Mucosa of stomach (tissue), 1 donor: ENCODE measurements around the gene CKS1B.

Source experiments
- H3K27me3 ChIP-seq: one replicate; pipeline ENCODE4 v1.7.0; 2013; ENCODE audit warnings: mild to moderate bottlenecking, low read length; ENCODE audit not compliant: control insufficient read depth, insufficient read depth
- H3K36me3 ChIP-seq: one replicate; pipeline ENCODE4 v1.7.0; 2013; ENCODE audit warnings: low read length; ENCODE audit not compliant: control insufficient read depth, insufficient read depth
- H3K4me1 ChIP-seq: one replicate; pipeline ENCODE4 v1.7.0; 2013; ENCODE audit warnings: mild to moderate bottlenecking, low read length; ENCODE audit not compliant: control insufficient read depth, insufficient read depth
- H3K4me3 ChIP-seq: one replicate; pipeline ENCODE4 v1.7.0; 2013; ENCODE audit warnings: low read length
- H3K9ac ChIP-seq: one replicate; pipeline ENCODE4 v1.7.0; 2013; ENCODE audit warnings: mild to moderate bottlenecking, low read length, moderate library complexity
- H3K9me3 ChIP-seq: one replicate; pipeline ENCODE4 v1.7.0; 2013; ENCODE audit warnings: mild to moderate bottlenecking, low read length, moderate library complexity; ENCODE audit not compliant: control insufficient read depth
- donor health status: Pancreatic carcinoma.

The CKS1B gene

GRCh38 chr1:154996966-154997701 lies 22.7 kb downstream of the CKS1B start:
- H3K4me1 ChIP-seq: peaks cover 36% of the 10 kb centered on the region
- H3K36me3 ChIP-seq: no peaks in the 10 kb centered on the region
- no peaks in the 10 kb centered on the region for H3K9me3 ChIP-seq
- H3K4me3 ChIP-seq: no peak overlapping the region
- H3K9ac ChIP-seq: no peak overlapping the region
- no peaks in the 10 kb centered on the region for H3K27me3 ChIP-seq

- Histone ChIP-seq H3K36me3 (no peaks in the 10 kb centered on the region), H3K9me3 (no peaks in the 10 kb centered on the region), H3K4me1 (peaks cover 36% of the 10 kb centered on the region), H3K9ac (no peak overlapping the region), H3K4me3 (no peak overlapping the region), H3K27me3 (no peaks in the 10 kb centered on the region)
Observed at GRCh38 chr1:154998201-154998780, 23.8 kb downstream of the CKS1B start.

DNA sequence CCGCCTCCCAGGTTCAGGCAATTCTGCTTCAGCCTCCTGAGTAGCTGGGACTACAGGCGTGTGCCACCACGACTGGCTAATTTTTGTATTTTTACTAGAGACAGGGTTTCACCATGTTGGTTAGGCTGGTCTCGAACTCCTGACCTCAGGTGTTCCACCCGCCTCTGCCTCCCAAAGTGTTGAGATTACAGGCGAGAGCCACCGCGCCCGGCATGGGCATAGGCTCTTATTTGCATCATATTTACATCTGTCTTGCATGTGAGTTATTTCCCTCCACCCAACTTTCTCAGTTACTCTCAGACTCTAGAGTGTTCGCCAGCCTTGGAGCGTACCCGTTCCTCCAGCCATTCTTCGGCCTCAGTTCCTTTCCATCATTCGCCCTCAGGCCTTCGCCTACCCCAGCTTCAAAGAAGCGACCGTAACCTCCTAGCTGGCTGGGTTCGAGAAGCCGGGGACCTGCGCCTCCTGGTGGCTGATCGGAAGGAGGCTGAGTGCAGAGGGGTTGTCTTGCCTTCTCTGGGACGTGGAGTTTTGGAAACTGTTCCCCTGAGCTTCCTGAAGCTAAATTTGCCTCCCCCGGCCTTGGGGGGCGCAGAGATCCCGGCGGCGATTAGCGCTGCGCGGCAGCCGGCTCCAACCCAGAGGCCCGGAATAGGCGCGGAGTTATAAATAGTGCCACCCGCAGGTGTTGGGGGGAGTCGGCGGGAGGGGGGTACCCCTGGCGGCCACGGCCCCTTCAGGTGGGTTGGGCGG lies 24.5 kb downstream of the CKS1B start:
- Histone ChIP-seq H3K4me1 (peaks cover 30% of the 10 kb centered on the region), H3K9me3 (no peaks in the 10 kb centered on the region), H3K36me3 (no peaks in the 10 kb centered on the region), H3K9ac (peak overlapping the region; percentile 38), H3K4me3 (no peak overlapping the region), H3K27me3 (no peaks in the 10 kb centered on the region)

- Histone ChIP-seq H3K4me3 (peak overlapping the region; percentile 63), H3K27me3 (no peaks in the 10 kb centered on the region), H3K36me3 (no peaks in the 10 kb centered on the region), H3K4me1 (peaks cover 25% of the 10 kb centered on the region), H3K9me3 (no peaks in the 10 kb centered on the region), H3K9ac (peak overlapping the region; percentile 82)
Observed at GRCh38 chr1:154999571-155000410, 25.3 kb downstream of the CKS1B start.

GRCh38 chr1:155000411-155000725 lies 25.9 kb downstream of the CKS1B start:
- Histone ChIP-seq H3K9me3 (no peaks in the 10 kb centered on the region), H3K36me3 (no peaks in the 10 kb centered on the region), H3K9ac (peak overlapping the region; percentile 91), H3K4me1 (peaks cover 29% of the 10 kb centered on the region), H3K4me3 (peak overlapping the region; percentile 94), H3K27me3 (no peaks in the 10 kb centered on the region)

DNA sequence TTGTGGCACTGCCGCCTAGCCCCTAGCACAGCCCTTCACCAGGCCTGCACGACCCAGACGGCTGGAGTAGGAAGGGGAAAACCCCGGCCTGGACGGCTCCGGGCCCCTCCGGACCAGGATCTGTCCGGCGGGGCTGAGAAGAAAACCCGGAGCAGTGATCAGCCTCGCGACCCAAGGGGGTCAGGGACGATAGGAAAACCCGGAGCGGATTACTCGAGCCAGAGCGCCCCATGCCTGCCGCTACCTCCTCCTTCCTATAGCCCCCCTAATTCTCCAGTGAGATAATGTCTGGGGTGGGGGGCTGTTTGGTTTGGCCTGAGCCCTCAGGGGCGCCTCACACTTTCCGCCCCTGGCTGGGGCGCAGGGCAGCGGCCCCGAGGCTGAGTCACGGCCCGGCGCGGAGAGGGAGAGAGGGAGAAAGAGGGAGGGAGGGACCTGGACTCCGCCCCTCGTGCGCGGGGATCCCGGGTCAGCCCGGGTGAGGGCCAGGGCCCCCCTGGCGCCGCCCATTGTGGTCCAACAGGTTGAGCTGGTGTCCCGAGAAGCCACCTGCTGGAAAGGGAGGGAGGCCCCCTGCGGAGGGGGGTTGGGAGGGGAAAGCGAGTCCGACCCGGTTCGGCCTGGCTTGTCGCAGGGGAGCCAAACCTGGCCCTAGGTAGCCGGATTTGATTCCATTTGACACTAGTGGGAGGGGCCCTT lies 26.4 kb downstream of the CKS1B start:
- Histone ChIP-seq H3K9ac (peak overlapping the region; percentile 91), H3K36me3 (no peaks in the 10 kb centered on the region), H3K4me1 (peaks cover 34% of the 10 kb centered on the region), H3K4me3 (peak overlapping the region; percentile 94), H3K27me3 (no peaks in the 10 kb centered on the region), H3K9me3 (no peaks in the 10 kb centered on the region)

DNA sequence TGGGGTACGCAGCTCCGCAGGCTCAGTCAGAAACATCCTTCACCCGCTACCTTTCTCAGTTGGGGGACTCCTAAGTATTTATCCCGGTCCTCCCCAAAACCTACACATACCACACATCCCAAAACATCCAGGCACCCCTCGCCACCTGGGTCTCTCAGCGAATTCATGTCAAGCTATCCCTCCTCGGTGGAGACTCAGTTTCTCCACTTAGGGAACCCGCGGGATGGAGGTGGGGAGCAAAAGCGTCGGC lies 26.9 kb downstream of the CKS1B start:
- Histone ChIP-seq H3K4me1 (peaks cover 39% of the 10 kb centered on the region), H3K9ac (peak overlapping the region; percentile 91), H3K9me3 (no peaks in the 10 kb centered on the region), H3K36me3 (no peaks in the 10 kb centered on the region), H3K4me3 (peak overlapping the region; percentile 94), H3K27me3 (no peaks in the 10 kb centered on the region)

DNA sequence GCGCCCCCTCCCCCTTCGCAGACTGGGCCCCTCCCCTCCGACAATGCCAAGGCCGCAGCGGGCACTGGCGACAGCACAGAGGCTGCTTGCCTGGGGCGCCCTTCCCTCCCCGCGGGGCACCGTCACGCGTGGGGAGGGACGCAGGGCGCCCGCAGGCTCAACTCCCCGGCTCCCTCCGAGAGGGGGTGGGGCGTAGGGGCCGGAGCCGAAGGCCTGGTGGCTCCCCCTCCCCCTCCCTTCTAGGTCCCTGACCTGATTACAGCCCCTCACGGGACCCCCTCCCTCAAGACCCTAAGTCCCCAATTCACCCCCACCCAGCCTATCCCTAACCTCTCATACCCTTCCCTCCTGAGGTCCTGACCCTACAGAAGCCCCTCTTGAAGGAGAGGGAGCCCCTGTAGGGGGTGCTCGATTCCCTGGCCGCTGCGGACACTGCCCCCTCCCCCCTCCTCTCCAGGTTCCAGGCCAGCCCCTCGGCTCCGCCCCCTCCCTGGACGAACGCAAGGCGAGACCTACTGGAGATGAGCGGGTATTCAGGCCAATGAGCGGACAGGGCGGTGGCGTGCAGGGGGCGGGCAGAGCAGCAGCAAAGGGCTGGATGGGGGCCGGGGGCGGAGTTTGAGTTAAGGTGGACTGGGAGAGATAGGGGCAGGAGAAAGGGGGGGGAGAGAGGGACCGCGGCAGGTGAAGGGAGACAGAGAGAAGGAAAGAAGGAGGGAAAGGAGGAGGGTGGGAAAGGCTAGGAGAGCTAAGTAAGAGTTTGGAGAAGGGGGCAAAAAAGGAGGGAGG lies 27.4 kb downstream of the CKS1B start:
- Histone ChIP-seq H3K4me3 (peak overlapping the region; percentile 94), H3K36me3 (no peaks in the 10 kb centered on the region), H3K4me1 (peaks cover 44% of the 10 kb centered on the region), H3K27me3 (no peaks in the 10 kb centered on the region), H3K9ac (peak overlapping the region; percentile 91), H3K9me3 (no peaks in the 10 kb centered on the region)

DNA sequence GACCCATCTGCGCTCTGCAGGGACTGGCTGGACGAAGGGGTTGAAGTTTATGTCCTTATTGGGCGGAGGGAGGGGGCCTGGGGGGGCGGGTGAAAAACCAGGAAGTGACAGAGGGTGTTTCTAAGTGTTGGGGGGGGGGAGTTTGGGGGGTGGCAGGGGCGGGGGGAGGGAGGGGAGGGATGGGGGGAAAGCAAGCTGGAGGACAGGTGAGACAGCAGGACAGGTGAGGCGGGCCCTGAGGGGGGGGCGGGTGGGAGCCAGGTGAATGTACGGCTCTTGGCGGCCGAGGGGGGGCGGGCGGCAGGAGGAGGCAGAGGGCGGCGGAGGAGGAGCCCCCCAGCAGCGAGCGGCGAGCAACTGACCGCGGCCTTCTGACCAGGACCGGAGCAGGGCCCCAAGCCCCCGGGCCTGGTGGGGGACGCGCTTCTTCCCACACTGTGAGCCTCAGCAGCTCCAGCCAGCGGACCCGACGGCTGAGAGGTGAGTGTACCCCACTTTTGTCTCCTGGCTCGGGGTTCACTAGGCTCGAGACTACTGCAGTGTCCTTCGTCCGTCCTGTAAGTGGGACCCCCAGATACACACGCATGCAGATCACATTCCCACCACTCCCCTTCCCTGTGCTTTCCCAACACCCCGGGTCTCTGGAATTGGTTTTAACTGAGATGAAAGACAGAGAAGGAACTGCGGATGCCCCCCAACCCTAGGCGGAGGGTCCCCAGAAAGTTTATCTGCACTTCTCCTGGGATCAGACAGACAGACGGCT lies 28.2 kb downstream of the CKS1B start, which contains the start of gene ZBTB7B:
Gene ZBTB7B (plus strand): TSS at position 339 of the 763 bp plus-strand sequence. CDS start 11,859 bp downstream, outside the sequence.
- no peaks in the 10 kb centered on the region for H3K27me3 ChIP-seq
- H3K9me3 ChIP-seq: no peaks in the 10 kb centered on the region
- H3K4me1 ChIP-seq: peaks cover 51% of the 10 kb centered on the region
- no peaks in the 10 kb centered on the region for H3K36me3 ChIP-seq
- H3K4me3 ChIP-seq: peak within 1 kb of the TSS; percentile 99
- H3K9ac ChIP-seq: peak within 1 kb of the TSS; percentile 99

DNA sequence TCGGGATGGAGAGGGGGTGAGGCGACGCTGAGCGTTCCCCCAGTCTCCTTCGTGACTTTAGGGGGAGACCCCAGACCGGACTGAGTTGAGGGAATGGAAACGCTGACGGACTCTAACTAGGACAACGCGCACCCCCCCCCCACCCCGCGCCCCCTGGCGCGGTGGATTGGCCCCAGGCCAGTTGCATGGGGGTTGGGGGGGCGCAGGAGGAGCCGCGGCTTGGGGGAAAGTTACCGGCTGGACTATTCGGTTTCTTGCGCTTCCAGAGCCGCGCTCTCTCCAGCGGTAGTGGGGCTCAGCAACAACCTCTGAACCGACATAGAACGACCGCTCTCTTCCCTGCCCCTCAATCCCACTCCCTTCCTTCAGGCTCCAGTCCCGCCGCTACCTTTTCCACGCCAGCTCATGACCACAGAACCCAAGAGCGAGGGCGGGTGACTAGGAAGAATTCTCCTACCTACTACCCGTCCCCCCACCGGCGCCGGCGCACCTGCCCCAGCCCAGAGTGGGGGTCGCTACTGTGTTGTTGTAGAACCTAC lies 28.8 kb downstream of the CKS1B start:
- Histone ChIP-seq H3K9ac (peak overlapping the region; percentile 99), H3K4me1 (peaks cover 58% of the 10 kb centered on the region), H3K27me3 (no peaks in the 10 kb centered on the region), H3K4me3 (peak overlapping the region; percentile 99), H3K36me3 (no peaks in the 10 kb centered on the region), H3K9me3 (no peaks in the 10 kb centered on the region)
